Retinal pigment epithelial cell (primary cell): ENCODE results near the gene VNN1.

Experiments
- DNase-seq: peaks from one replicate; pipeline ENCODE4 v3.0.0-alpha.2; 2010; ENCODE audit warnings: low read depth
- H3K4me3 ChIP-seq: 2 replicates; pipeline ENCODE4 v1.5.1; 2011; ENCODE audit warnings: mild to moderate bottlenecking, low read length, control low read depth, moderate library complexity
- CTCF ChIP-seq: conservative IDR thresholded peaks from 2 replicates; pipeline ENCODE4 v1.5.1; 2011; ENCODE audit warnings: low read depth, low read length, control low read depth, inconsistent platforms

VNN1 gene

GRCh38 chr6:132713352-132714134 lies at the start of gene VNN1:
TSS of gene VNN1 (minus strand) at chr6:132714055. CDS start at chr6:132714035, 20 bp downstream.
- DNase-seq = no peak
- TF ChIP-seq CTCF = no peak
- no peak within 1 kb of the TSS for H3K4me3 ChIP-seq

GRCh38 chr6:132763269-132763668 lies 49.4 kb upstream of the VNN1 start:
- H3K4me3 ChIP-seq = no peak overlapping the region
- no peak for DNase-seq
- TF ChIP-seq CTCF = no peak

- no peak for DNase-seq
- TF ChIP-seq CTCF = no peak
- H3K4me3 ChIP-seq = no peak overlapping the region
Measured at GRCh38 chr6:132760256-132760655, 46.4 kb upstream of the VNN1 start.

- no peak for TF ChIP-seq CTCF
- DNase-seq = no peak
- H3K4me3 ChIP-seq = no peak overlapping the region
Measured at GRCh38 chr6:132758689-132759088, 44.8 kb upstream of the VNN1 start.

GRCh38 chr6:132752255-132752654 lies 38.4 kb upstream of the VNN1 start:
- no peak for TF ChIP-seq CTCF
- no peak for DNase-seq
- no peak overlapping the region for H3K4me3 ChIP-seq

- DNase-seq = no peak
- no peak for TF ChIP-seq CTCF
- H3K4me3 ChIP-seq = no peak overlapping the region
Measured at GRCh38 chr6:132751828-132752227, 38.0 kb upstream of the VNN1 start.

- no peak for DNase-seq
- no peak for TF ChIP-seq CTCF
- H3K4me3 ChIP-seq = no peak overlapping the region
Measured at GRCh38 chr6:132751306-132751705, 37.5 kb upstream of the VNN1 start.
